GM12878 (cell line): ENCODE measurements around the gene CCL3. TPM values are rescaled to one million over a fixed set of nuclear protein-coding genes. Genes with fewer than 3 reads are reported as not detected.

Experiments used
- ATAC-seq: fragments of 200-7000 bp; cut with Tn5 transposase; 3 replicates; pipeline ENCODE4 v1.9.1; 2020; ENCODE audit warnings: mild to moderate bottlenecking, moderate library complexity
- BruUV-seq: library from RNA; stranded (reverse); fragments of 400-500 nt; replicated peaks from 2 replicates; lab custom pipeline; 2021; lab: Mats Ljungman, UMichigan
- CTCF ChIA-PET: fragments of 300-600 bp; sonication (Branson Sonifier 250); formaldehyde crosslinking; extraction: SDS; loops from one replicate; lab custom pipeline; 2021; ENCODE audit warnings: inconsistent platforms; lab: Yijun Ruan, JAX
- POLR2A ChIA-PET: fragments of 350-600 bp; formaldehyde crosslinking; extraction: SDS; loops from one replicate; lab custom pipeline; 2021; ENCODE audit warnings: inconsistent platforms; lab: Charles Lee
- RAD21 ChIA-PET: fragments of 300-600 bp; sonication (Branson Sonifier 250); formaldehyde crosslinking; loops from one replicate; lab custom pipeline; 2023; ENCODE audit warnings: antibody characterized with exemption; ENCODE audit not compliant: unreplicated experiment; lab: Charles Lee
- SMC1A ChIA-PET: fragments of 300-600 bp; sonication (Branson Sonifier 250); formaldehyde crosslinking; loops from one replicate; lab custom pipeline; 2023; ENCODE audit not compliant: unreplicated experiment, uncharacterized antibody; lab: Charles Lee
- DNase-seq: peaks from one replicate; pipeline ENCODE4 v3.0.0-alpha.2; 2011; ENCODE audit warnings: low read depth, low spot score
- FAIRE-seq: peaks from 3 replicates; lab custom pipeline; 2011; peaks lifted over from hg19 to GRCh38; lab: Jason Lieb, UNC
- H2AFZ ChIP-seq: 2 replicates; pipeline ENCODE4 v1.6.0; 2011; ENCODE audit warnings: low read depth, low read length, control low read depth; ENCODE audit not compliant: control insufficient read depth
- H3K27ac ChIP-seq: 2 replicates; pipeline ENCODE4 v1.5.1; 2011; ENCODE audit warnings: control low read depth; ENCODE audit not compliant: control insufficient read depth, insufficient read depth
- H3K27me3 ChIP-seq, 2 experiments: replicated peaks in 1 of 2; 2 replicates each; pipeline versions ENCODE4 v1.6.0 to v1.6.1; 2011; ENCODE audit warnings: low read length in 1 of 2; ENCODE audit not compliant: control insufficient read depth in 2 of 2, insufficient read depth in 2 of 2
- H3K36me3 ChIP-seq, 2 experiments: 2 replicates each; pipeline ENCODE4 v1.5.1; 2011; ENCODE audit warnings: low read length in 1 of 2; ENCODE audit not compliant: control insufficient read depth in 2 of 2, insufficient read depth in 2 of 2
- H3K4me1 ChIP-seq: 2 replicates; pipeline ENCODE4 v1.6.1; 2011; ENCODE audit warnings: mild to moderate bottlenecking, low read length, moderate library complexity, mixed read lengths; ENCODE audit not compliant: control insufficient read depth, insufficient read depth
- H3K4me2 ChIP-seq: 2 replicates; pipeline ENCODE4 v1.6.0; 2011; ENCODE audit warnings: control low read depth; ENCODE audit not compliant: control insufficient read depth, insufficient read depth
- H3K4me3 ChIP-seq: fragments of 200-600 bp; sonication (generic); 2 replicates; pipeline ENCODE4 v1.5.1; 2016
- H3K79me2 ChIP-seq: 2 replicates; pipeline ENCODE4 v1.6.0; 2011; ENCODE audit warnings: low read length; ENCODE audit not compliant: control insufficient read depth, insufficient read depth
- H3K9ac ChIP-seq: 2 replicates; pipeline ENCODE4 v1.8.0; 2011; ENCODE audit warnings: low read length, control low read depth, mixed read lengths; ENCODE audit not compliant: control insufficient read depth, insufficient read depth
- H3K9me3 ChIP-seq: replicated peaks from 3 replicates; pipeline ENCODE4 v1.5.1; 2011; ENCODE audit warnings: mild to moderate bottlenecking, low read length; ENCODE audit not compliant: control insufficient read depth, insufficient read depth
- H4K20me1 ChIP-seq: 2 replicates; pipeline ENCODE4 v1.6.0; 2011; ENCODE audit not compliant: control insufficient read depth, insufficient read depth
- BCL3 ChIP-seq: IDR thresholded peaks from 2 replicates; pipeline ENCODE4 v1.6.1; 2011; ENCODE audit warnings: borderline replicate concordance, low read depth, mild to moderate bottlenecking, moderate library complexity, low read length; ENCODE audit not compliant: insufficient read depth, poor library complexity, severe bottlenecking
- BCLAF1 ChIP-seq: fragments of 450-650 bp; IDR thresholded peaks from 2 replicates; pipeline ENCODE4 v1.6.1; 2017; ENCODE audit warnings: antibody characterized with exemption, mild to moderate bottlenecking, moderate library complexity
- EP300 ChIP-seq, 2 experiments: fragments of 150-350 bp in 1 of 2; IDR thresholded peaks; 2 replicates each; pipeline ENCODE4 v1.6.1; 2011 to 2012; ENCODE audit warnings: low read depth in 2 of 2, low read length in 2 of 2, borderline replicate concordance in 1 of 2, improper control_type of control experiment in 1 of 2, inconsistent platforms in 1 of 2; ENCODE audit not compliant: control insufficient read depth in 1 of 2
- NR2C2 ChIP-seq: IDR thresholded peaks from 2 replicates; pipeline ENCODE4 v1.6.1; 2011; ENCODE audit warnings: borderline replicate concordance, low read depth; ENCODE audit not compliant: control insufficient read depth, insufficient read length
- PBX3 ChIP-seq: IDR thresholded peaks from 2 replicates; pipeline ENCODE4 v1.6.1; 2011; ENCODE audit warnings: mild to moderate bottlenecking, low read depth, low read length, moderate library complexity; ENCODE audit not compliant: insufficient replicate concordance
- SRF ChIP-seq, 2 experiments: IDR thresholded peaks; 2 replicates each; pipeline ENCODE4 v1.6.1; 2011; ENCODE audit warnings: low read depth in 2 of 2, low read length in 2 of 2, mild to moderate bottlenecking in 1 of 2, moderate library complexity in 1 of 2
- SUPT20H ChIP-seq: IDR thresholded peaks from 2 replicates; pipeline ENCODE4 v1.6.1; 2011; ENCODE audit warnings: low read depth, mild to moderate bottlenecking, low read length, moderate library complexity, borderline replicate concordance; ENCODE audit not compliant: control insufficient read depth
- TCF3 ChIP-seq: IDR thresholded peaks from 2 replicates; pipeline ENCODE4 v1.6.1; 2012; ENCODE audit warnings: low read depth, mild to moderate bottlenecking, low read length, borderline replicate concordance; ENCODE audit not compliant: insufficient read depth
- YY1 ChIP-seq: IDR thresholded peaks from 2 replicates; pipeline ENCODE4 v1.6.1; 2011; ENCODE audit warnings: low read depth, mild to moderate bottlenecking, low read length
- WGBS: methylation state at CpG from one replicate; pipeline ENCODE4 v1.1.6; 2016; ENCODE audit warnings: low lambda C conversion rate; ENCODE audit not compliant: insufficient replicate concordance, insufficient coverage; ENCODE audit errors: missing lambda C conversion rate; 5-methylcytosine and 5-hydroxymethylcytosine counted together
- in situ Hi-C: fragments of 300-500 bp; cut with MboI; formaldehyde crosslinking; loops from 9 replicates; pipeline ENCODE4 v1.14.3; 2018; ENCODE audit warnings: mixed read lengths
- intact Hi-C: fragments of 100-400 bp; cut with micrococcal nuclease; formaldehyde crosslinking; loops from one replicate; pipeline ENCODE4 v1.14.2; 2022; ENCODE audit not compliant: unreplicated experiment
- polyA plus RNA-seq, 11 experiments: library from polyadenylated mRNA; depleted of rRNA in 4 of 11; unstranded in 6 of 11; stranded (reverse) in 5 of 11; fragments of >200 nt; fragmentation: Nextera tagmentation in 4 of 11; fragmentation: Illumina TruSeq in 1 of 11; extraction: Ambion mirVana in 4 of 11; extraction: Trizol in 1 of 11; gene quantifications; 1 replicate in 1 of 11; 2 replicates in 10 of 11; pipeline versions ENCODE4 v1.2.1 to v1.2.3, GENCODE V29; 2011 to 2016; ENCODE audit warnings: inconsistent platforms in 2 of 11, missing spikeins in 2 of 11, low read depth in 1 of 11
- total RNA-seq, 4 experiments: library from RNA; depleted of rRNA in 3 of 4; stranded (reverse); fragments of >200 nt in 3 of 4; fragmentation: Illumina TruSeq in 1 of 4; extraction: Trizol in 1 of 4; gene quantifications; 2 replicates each; pipeline versions ENCODE4 v1.2.1 to v1.2.3, GENCODE V29; 2013 to 2021

Gene CCL3
- total and polyA plus RNA-seq, 10 of the 15 experiments (the other 5 are each of a cell fraction or from before 2014, with no cell fraction given): 96.5 to 1,488 (median 199) TPM

- ATAC-seq (no peak), DNase-seq (no peak), FAIRE-seq (no peak)
- Histone ChIP-seq H3K27me3 (no peaks in the 10 kb centered on the region), H3K4me3 (no peak overlapping the region), H3K79me2 (no peaks in the 10 kb centered on the region), H3K9ac (no peak overlapping the region), H3K4me2 (no peak overlapping the region), H3K27ac (no peak overlapping the region), H3K9me3 (peaks cover 2% of the 10 kb centered on the region; the same call in 2 of the 3 replicates), H3K36me3 (no peaks in the 10 kb centered on the region), H4K20me1 (no peaks in the 10 kb centered on the region), H2AFZ (no peak overlapping the region), H3K4me1 (no peaks in the 10 kb centered on the region)
- TF ChIP-seq NR2C2 (no peak), BCLAF1 (no peak), BCL3 (no peak), SUPT20H (no peak), EP300 (IDR thresholded peaks at IDR 0.05; ENCODE audit: borderline replicate concordance in 1 of 2, control insufficient read depth in 1 of 2, low read depth in 2 of 2, low read length in 2 of 2) (no peak), TCF3 (no peak), SRF (IDR thresholded peaks at IDR 0.05; ENCODE audit: low read depth in 2 of 2, low read length in 2 of 2) (no peak), PBX3 (no peak), YY1 (no peak)
- RAD21 ChIA-PET: no interaction called here
- SMC1A ChIA-PET: no interaction called here
- no TSS peak for BruUV-seq
- in situ Hi-C loops: no loop called here
- CTCF ChIA-PET: interaction anchor here (1.3 to 1.5 kb wide), 2 partner anchors 30 to 99 kb away, joined by 3 to 4 read pairs; no protein-coding TSS in a partner anchor
- intact Hi-C loops: no loop called here
- POLR2A ChIA-PET: no interaction called here
- 100% methylated on average over 2 of the region's 2 CpGs for WGBS
Measured at GRCh38 chr17:36049643-36050042, 40.3 kb downstream of the CCL3 start.
